GM12878 (cell line): ENCODE measurements around the gene STXBP1. TPM values are rescaled to one million over a fixed set of nuclear protein-coding genes. Genes with fewer than 3 reads are reported as not detected.

Experiments
- ATAC-seq: fragments of 200-7000 bp; cut with Tn5 transposase; 3 replicates; pipeline ENCODE4 v1.9.1; 2020; ENCODE audit warnings: mild to moderate bottlenecking, moderate library complexity
- BruUV-seq: library from RNA; stranded (reverse); fragments of 400-500 nt; replicated peaks from 2 replicates; lab custom pipeline; 2021; lab: Mats Ljungman, UMichigan
- CTCF ChIA-PET: fragments of 300-600 bp; sonication (Branson Sonifier 250); formaldehyde crosslinking; extraction: SDS; loops from one replicate; lab custom pipeline; 2021; ENCODE audit warnings: inconsistent platforms; lab: Yijun Ruan, JAX
- POLR2A ChIA-PET: fragments of 350-600 bp; formaldehyde crosslinking; extraction: SDS; loops from one replicate; lab custom pipeline; 2021; ENCODE audit warnings: inconsistent platforms; lab: Charles Lee
- RAD21 ChIA-PET: fragments of 300-600 bp; sonication (Branson Sonifier 250); formaldehyde crosslinking; loops from one replicate; lab custom pipeline; 2023; ENCODE audit warnings: antibody characterized with exemption; ENCODE audit not compliant: unreplicated experiment; lab: Charles Lee
- SMC1A ChIA-PET: fragments of 300-600 bp; sonication (Branson Sonifier 250); formaldehyde crosslinking; loops from one replicate; lab custom pipeline; 2023; ENCODE audit not compliant: unreplicated experiment, uncharacterized antibody; lab: Charles Lee
- DNase-seq: peaks from one replicate; pipeline ENCODE4 v3.0.0-alpha.2; 2011; ENCODE audit warnings: low read depth, low spot score
- FAIRE-seq: peaks from 3 replicates; lab custom pipeline; 2011; peaks lifted over from hg19 to GRCh38; lab: Jason Lieb, UNC
- H2AFZ ChIP-seq: 2 replicates; pipeline ENCODE4 v1.6.0; 2011; ENCODE audit warnings: low read depth, low read length, control low read depth; ENCODE audit not compliant: control insufficient read depth
- H3K27ac ChIP-seq: 2 replicates; pipeline ENCODE4 v1.5.1; 2011; ENCODE audit warnings: control low read depth; ENCODE audit not compliant: control insufficient read depth, insufficient read depth
- H3K27me3 ChIP-seq, 2 experiments: replicated peaks in 1 of 2; 2 replicates each; pipeline versions ENCODE4 v1.6.0 to v1.6.1; 2011; ENCODE audit warnings: low read length in 1 of 2; ENCODE audit not compliant: control insufficient read depth in 2 of 2, insufficient read depth in 2 of 2
- H3K36me3 ChIP-seq, 2 experiments: 2 replicates each; pipeline ENCODE4 v1.5.1; 2011; ENCODE audit warnings: low read length in 1 of 2; ENCODE audit not compliant: control insufficient read depth in 2 of 2, insufficient read depth in 2 of 2
- H3K4me1 ChIP-seq: 2 replicates; pipeline ENCODE4 v1.6.1; 2011; ENCODE audit warnings: mild to moderate bottlenecking, low read length, moderate library complexity, mixed read lengths; ENCODE audit not compliant: control insufficient read depth, insufficient read depth
- H3K4me2 ChIP-seq: 2 replicates; pipeline ENCODE4 v1.6.0; 2011; ENCODE audit warnings: control low read depth; ENCODE audit not compliant: control insufficient read depth, insufficient read depth
- H3K4me3 ChIP-seq: fragments of 200-600 bp; sonication (generic); 2 replicates; pipeline ENCODE4 v1.5.1; 2016
- H3K79me2 ChIP-seq: 2 replicates; pipeline ENCODE4 v1.6.0; 2011; ENCODE audit warnings: low read length; ENCODE audit not compliant: control insufficient read depth, insufficient read depth
- H3K9ac ChIP-seq: 2 replicates; pipeline ENCODE4 v1.8.0; 2011; ENCODE audit warnings: low read length, control low read depth, mixed read lengths; ENCODE audit not compliant: control insufficient read depth, insufficient read depth
- H3K9me3 ChIP-seq: replicated peaks from 3 replicates; pipeline ENCODE4 v1.5.1; 2011; ENCODE audit warnings: mild to moderate bottlenecking, low read length; ENCODE audit not compliant: control insufficient read depth, insufficient read depth
- H4K20me1 ChIP-seq: 2 replicates; pipeline ENCODE4 v1.6.0; 2011; ENCODE audit not compliant: control insufficient read depth, insufficient read depth
- BCLAF1 ChIP-seq: fragments of 450-650 bp; IDR thresholded peaks from 2 replicates; pipeline ENCODE4 v1.6.1; 2017; ENCODE audit warnings: antibody characterized with exemption, mild to moderate bottlenecking, moderate library complexity
- CHD1 ChIP-seq: IDR thresholded peaks from 2 replicates; pipeline ENCODE4 v1.6.1; 2012; ENCODE audit warnings: low read depth, low read length, improper control_type of control experiment
- ESRRA ChIP-seq: IDR thresholded peaks from 2 replicates; pipeline ENCODE4 v1.6.1; 2012; ENCODE audit warnings: mild to moderate bottlenecking, low read length, improper control_type of control experiment
- EZH2 ChIP-seq: IDR thresholded peaks from 2 replicates; pipeline ENCODE4 v1.6.1; 2012; ENCODE audit warnings: low read depth, mild to moderate bottlenecking, control low read depth, inconsistent platforms, low read length, borderline replicate concordance; ENCODE audit not compliant: control insufficient read depth
- JUNB ChIP-seq: IDR thresholded peaks from 2 replicates; pipeline ENCODE4 v1.6.1; 2016; ENCODE audit warnings: antibody characterized with exemption, mild to moderate bottlenecking
- KAT2A ChIP-seq: conservative IDR thresholded peaks from 2 replicates; pipeline ENCODE4 v1.6.1; 2011; ENCODE audit warnings: low read depth, low read length; ENCODE audit not compliant: control insufficient read depth
- NR2C2 ChIP-seq: IDR thresholded peaks from 2 replicates; pipeline ENCODE4 v1.6.1; 2011; ENCODE audit warnings: borderline replicate concordance, low read depth; ENCODE audit not compliant: control insufficient read depth, insufficient read length
- SREBF1 ChIP-seq: IDR thresholded peaks from 2 replicates; pipeline ENCODE4 v1.6.1; 2012; ENCODE audit warnings: mild to moderate bottlenecking, low read length
- WGBS: methylation state at CpG from one replicate; pipeline ENCODE4 v1.1.6; 2016; ENCODE audit warnings: low lambda C conversion rate; ENCODE audit not compliant: insufficient replicate concordance, insufficient coverage; ENCODE audit errors: missing lambda C conversion rate; 5-methylcytosine and 5-hydroxymethylcytosine counted together
- in situ Hi-C: fragments of 300-500 bp; cut with MboI; formaldehyde crosslinking; loops from 9 replicates; pipeline ENCODE4 v1.14.3; 2018; ENCODE audit warnings: mixed read lengths
- intact Hi-C: fragments of 100-400 bp; cut with micrococcal nuclease; formaldehyde crosslinking; loops from one replicate; pipeline ENCODE4 v1.14.2; 2022; ENCODE audit not compliant: unreplicated experiment
- polyA plus RNA-seq, 11 experiments: library from polyadenylated mRNA; depleted of rRNA in 4 of 11; unstranded in 6 of 11; stranded (reverse) in 5 of 11; fragments of >200 nt; fragmentation: Nextera tagmentation in 4 of 11; fragmentation: Illumina TruSeq in 1 of 11; extraction: Ambion mirVana in 4 of 11; extraction: Trizol in 1 of 11; gene quantifications; 1 replicate in 1 of 11; 2 replicates in 10 of 11; pipeline versions ENCODE4 v1.2.1 to v1.2.3, GENCODE V29; 2011 to 2016; ENCODE audit warnings: inconsistent platforms in 2 of 11, missing spikeins in 2 of 11, low read depth in 1 of 11
- total RNA-seq, 4 experiments: library from RNA; depleted of rRNA in 3 of 4; stranded (reverse); fragments of >200 nt in 3 of 4; fragmentation: Illumina TruSeq in 1 of 4; extraction: Trizol in 1 of 4; gene quantifications; 2 replicates each; pipeline versions ENCODE4 v1.2.1 to v1.2.3, GENCODE V29; 2013 to 2021
- TF ChIP-seq, protein P1 (sequence below): IDR thresholded peaks from 2 replicates; pipeline ENCODE4 v1.6.1; 2011; ENCODE audit warnings: borderline replicate concordance, low read depth, mild to moderate bottlenecking, moderate library complexity, low read length; ENCODE audit not compliant: insufficient read depth, poor library complexity, severe bottlenecking
- TF ChIP-seq, protein P2 (sequence below): fragments of 450-650 bp; IDR thresholded peaks from 2 replicates; pipeline ENCODE4 v1.6.1; 2016; ENCODE audit warnings: mild to moderate bottlenecking, moderate library complexity, borderline replicate concordance

Gene STXBP1
- total and polyA plus RNA-seq, 10 of the 15 experiments (the other 5 are each of a cell fraction or from before 2014, with no cell fraction given), result 0.08 to 0.85 (median 0.31) TPM; not detected in 3

- TF ChIP-seq, protein P1, sequence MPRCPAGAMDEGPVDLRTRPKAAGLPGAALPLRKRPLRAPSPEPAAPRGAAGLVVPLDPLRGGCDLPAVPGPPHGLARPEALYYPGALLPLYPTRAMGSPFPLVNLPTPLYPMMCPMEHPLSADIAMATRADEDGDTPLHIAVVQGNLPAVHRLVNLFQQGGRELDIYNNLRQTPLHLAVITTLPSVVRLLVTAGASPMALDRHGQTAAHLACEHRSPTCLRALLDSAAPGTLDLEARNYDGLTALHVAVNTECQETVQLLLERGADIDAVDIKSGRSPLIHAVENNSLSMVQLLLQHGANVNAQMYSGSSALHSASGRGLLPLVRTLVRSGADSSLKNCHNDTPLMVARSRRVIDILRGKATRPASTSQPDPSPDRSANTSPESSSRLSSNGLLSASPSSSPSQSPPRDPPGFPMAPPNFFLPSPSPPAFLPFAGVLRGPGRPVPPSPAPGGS, result no peak
These were observed 21.9 kb downstream of the STXBP1 start (continued) for GRCh38 chr9:127634021-127634420.

DNA sequence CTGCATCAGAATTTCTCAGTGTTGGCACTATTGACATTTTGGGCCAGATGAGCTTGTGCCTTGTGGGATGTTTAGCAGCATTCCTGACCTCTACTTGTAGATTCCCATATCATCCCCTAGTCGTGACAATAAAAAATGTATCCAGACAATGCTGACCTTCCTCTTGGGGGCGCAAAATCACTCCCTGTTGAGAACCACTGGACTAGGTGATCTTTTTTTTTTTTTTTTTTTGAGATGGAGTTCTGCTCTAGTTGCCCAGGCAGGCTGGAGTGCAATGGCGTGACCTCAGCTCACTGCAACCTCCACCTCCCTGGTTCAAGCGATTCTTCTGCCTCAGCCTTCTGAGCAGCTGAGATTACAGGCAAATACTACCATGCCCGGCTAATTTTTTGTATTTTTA lies 22.6 kb downstream of the STXBP1 start:
- TF ChIP-seq JUNB, result no peak
- TF ChIP-seq NR2C2, result no peak
- TF ChIP-seq BCLAF1, result no peak
- no peak for TF ChIP-seq SREBF1
- no peak for TF ChIP-seq EZH2
- TF ChIP-seq KAT2A, result no peak
- TF ChIP-seq, protein P2, sequence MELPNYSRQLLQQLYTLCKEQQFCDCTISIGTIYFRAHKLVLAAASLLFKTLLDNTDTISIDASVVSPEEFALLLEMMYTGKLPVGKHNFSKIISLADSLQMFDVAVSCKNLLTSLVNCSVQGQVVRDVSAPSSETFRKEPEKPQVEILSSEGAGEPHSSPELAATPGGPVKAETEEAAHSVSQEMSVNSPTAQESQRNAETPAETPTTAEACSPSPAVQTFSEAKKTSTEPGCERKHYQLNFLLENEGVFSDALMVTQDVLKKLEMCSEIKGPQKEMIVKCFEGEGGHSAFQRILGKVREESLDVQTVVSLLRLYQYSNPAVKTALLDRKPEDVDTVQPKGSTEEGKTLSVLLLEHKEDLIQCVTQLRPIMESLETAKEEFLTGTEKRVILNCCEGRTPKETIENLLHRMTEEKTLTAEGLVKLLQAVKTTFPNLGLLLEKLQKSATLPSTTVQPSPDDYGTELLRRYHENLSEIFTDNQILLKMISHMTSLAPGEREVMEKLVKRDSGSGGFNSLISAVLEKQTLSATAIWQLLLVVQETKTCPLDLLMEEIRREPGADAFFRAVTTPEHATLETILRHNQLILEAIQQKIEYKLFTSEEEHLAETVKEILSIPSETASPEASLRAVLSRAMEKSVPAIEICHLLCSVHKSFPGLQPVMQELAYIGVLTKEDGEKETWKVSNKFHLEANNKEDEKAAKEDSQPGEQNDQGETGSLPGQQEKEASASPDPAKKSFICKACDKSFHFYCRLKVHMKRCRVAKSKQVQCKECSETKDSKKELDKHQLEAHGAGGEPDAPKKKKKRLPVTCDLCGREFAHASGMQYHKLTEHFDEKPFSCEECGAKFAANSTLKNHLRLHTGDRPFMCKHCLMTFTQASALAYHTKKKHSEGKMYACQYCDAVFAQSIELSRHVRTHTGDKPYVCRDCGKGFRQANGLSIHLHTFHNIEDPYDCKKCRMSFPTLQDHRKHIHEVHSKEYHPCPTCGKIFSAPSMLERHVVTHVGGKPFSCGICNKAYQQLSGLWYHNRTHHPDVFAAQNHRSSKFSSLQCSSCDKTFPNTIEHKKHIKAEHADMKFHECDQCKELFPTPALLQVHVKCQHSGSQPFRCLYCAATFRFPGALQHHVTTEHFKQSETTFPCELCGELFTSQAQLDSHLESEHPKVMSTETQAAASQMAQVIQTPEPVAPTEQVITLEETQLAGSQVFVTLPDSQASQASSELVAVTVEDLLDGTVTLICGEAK, result no peak
- no peak for TF ChIP-seq ESRRA
- no peak for TF ChIP-seq CHD1
- Histone ChIP-seq H3K4me2 (no peak overlapping the region), H3K4me3 (no peak overlapping the region), H3K9ac (no peak overlapping the region), H3K27ac (no peak overlapping the region), H3K9me3 (no peaks in the 10 kb centered on the region; the same call in 2 of the 3 replicates), H3K27me3 (no peaks in the 10 kb centered on the region; a peak in 2 of 4 replicates), H2AFZ (no peak overlapping the region), H4K20me1 (no peaks in the 10 kb centered on the region), H3K36me3 (no peaks in the 10 kb centered on the region), H3K4me1 (no peaks in the 10 kb centered on the region), H3K79me2 (no peaks in the 10 kb centered on the region)
- DNase-seq, result no peak
- FAIRE-seq, result no peak
- intact Hi-C loops (no loop called here), in situ Hi-C loops (no loop called here)
- 7% methylated on average over 5 of the region's 5 CpGs for WGBS
- ChIA-PET POLR2A (no interaction called here), RAD21 (interaction anchor here (0.7 kb wide), 1 partner anchor 17 kb away, joined by 3 read pairs; no protein-coding TSS in a partner anchor), CTCF (interaction anchor here (0.6 kb wide), 1 partner anchor 9 kb away, joined by 4 read pairs; no protein-coding TSS in a partner anchor), SMC1A (no interaction called here)
- BruUV-seq, result no TSS peak
- no peak for ATAC-seq
